ENCODE data around the gene ZNF281. TPM values are rescaled to one million over a fixed set of nuclear protein-coding genes. Genes with fewer than 3 reads are reported as not detected.

The ZNF281 gene
- total RNA-seq, 1 experiment from 2014 or later, result 31.3 TPM

- intact Hi-C loops (cut with micrococcal nuclease; ENCODE audit: unreplicated experiment), result no loop called here
- DNase-seq, result no peak
- Histone ChIP-seq H3K9me3 (no peaks in the 10 kb centered on the region), H3K27me3 (replicated peaks; ENCODE audit: control insufficient read depth, insufficient read depth, low read length) (no peaks in the 10 kb centered on the region), H3K4me3 (ENCODE audit: low read depth, low read length) (no peak overlapping the region), H3K36me3 (ENCODE audit: control insufficient read depth, insufficient read depth, low read length) (no peaks in the 10 kb centered on the region), H3K4me1 (peaks cover 53% of the 10 kb centered on the region)
- no peak for TF ChIP-seq CTCF (IDR thresholded peaks at IDR 0.05; ENCODE audit: insufficient read depth in 1 of 2, low read depth in 1 of 2, low read length in 1 of 2, severe bottlenecking in 1 of 2, unreplicated experiment in 1 of 2)
- Mint-ChIP-seq H3K4me3 (ENCODE audit: unreplicated experiment) (no peak overlapping the region), H3K27me3 (ENCODE audit: insufficient read depth, unreplicated experiment) (no peaks in the 10 kb centered on the region), H3K27ac (ENCODE audit: unreplicated experiment) (peak overlapping the region; percentile 34), H3K36me3 (ENCODE audit: insufficient read depth, unreplicated experiment) (no peaks in the 10 kb centered on the region), H3K4me1 (ENCODE audit: low read depth, unreplicated experiment) (peaks cover 57% of the 10 kb centered on the region), H3K9me3 (ENCODE audit: unreplicated experiment) (no peaks in the 10 kb centered on the region)
- POLR2A ChIA-PET, result no interaction called here
- BruUV-seq (replicated peaks), result no TSS peak
- CTCF ChIA-PET, result interaction anchor here (1.7 kb wide), 1 partner anchor 120 kb away, joined by 5 read pairs; no protein-coding TSS in a partner anchor
Observed at GRCh38 chr1:200368556-200368955, 41.3 kb downstream of the ZNF281 start.

- Mint-ChIP-seq H3K4me1 (ENCODE audit: low read depth, unreplicated experiment) (peaks cover 53% of the 10 kb centered on the region), H3K4me3 (ENCODE audit: unreplicated experiment) (no peak overlapping the region), H3K27ac (ENCODE audit: unreplicated experiment) (peak overlapping the region; percentile 34)
Observed at GRCh38 chr1:200367841-200368534, 41.8 kb downstream of the ZNF281 start.

More at GRCh38 chr1:200367841-200368534, 41.8 kb downstream of the ZNF281 start:
- no TSS peak for BruUV-seq (replicated peaks)
- Histone ChIP-seq H3K27me3 (replicated peaks; ENCODE audit: control insufficient read depth, insufficient read depth, low read length) (no peaks in the 10 kb centered on the region), H3K4me3 (ENCODE audit: low read depth, low read length) (no peak overlapping the region), H3K4me1 (peaks cover 48% of the 10 kb centered on the region), H3K36me3 (ENCODE audit: control insufficient read depth, insufficient read depth, low read length) (no peaks in the 10 kb centered on the region; the same call in 1 of the 2 replicates), H3K9me3 (no peaks in the 10 kb centered on the region)
- Mint-ChIP-seq H3K36me3 (ENCODE audit: insufficient read depth, unreplicated experiment) (no peaks in the 10 kb centered on the region), H3K27me3 (ENCODE audit: insufficient read depth, unreplicated experiment) (no peaks in the 10 kb centered on the region), H3K9me3 (ENCODE audit: unreplicated experiment) (no peaks in the 10 kb centered on the region)
- intact Hi-C loops (cut with micrococcal nuclease; ENCODE audit: unreplicated experiment), result no loop called here
- POLR2A ChIA-PET, result interaction anchor here (0.6 kb wide), 1 partner anchor 51 kb away, joined by 4 read pairs; no protein-coding TSS in a partner anchor
- no peak for DNase-seq
- TF ChIP-seq CTCF (IDR thresholded peaks at IDR 0.05; ENCODE audit: insufficient read depth in 1 of 2, low read depth in 1 of 2, low read length in 1 of 2, severe bottlenecking in 1 of 2, unreplicated experiment in 1 of 2), result no peak
- CTCF ChIA-PET, result interaction anchor here (0.6 to 1.7 kb wide), 2 partner anchors 72 to 121 kb away, joined by 3 to 5 read pairs; no protein-coding TSS in a partner anchor
